HL-60 (cell line): ENCODE data around the gene TAAR8.

ENCODE experiments used
- GABPA ChIP-seq: IDR thresholded peaks from 2 replicates; pipeline ENCODE4 v1.6.1; 2012; ENCODE audit warnings: low read depth
- POLR2AphosphoS5 ChIP-seq: IDR thresholded peaks from 2 replicates; pipeline ENCODE4 v1.6.1; 2012; ENCODE audit warnings: low read depth
- SPI1 ChIP-seq: IDR thresholded peaks from 2 replicates; pipeline ENCODE4 v1.6.1; 2012; ENCODE audit warnings: low read depth, mild to moderate bottlenecking, borderline replicate concordance
- TF ChIP-seq, protein P1 (sequence below): IDR thresholded peaks from one replicate; pipeline ENCODE4 v1.5.1; 2011; ENCODE audit warnings: low read length, control low read depth, inconsistent platforms; ENCODE audit not compliant: insufficient read depth
- TF ChIP-seq, protein P2 (sequence below): IDR thresholded peaks from 2 replicates; pipeline ENCODE4 v1.6.1; 2012; ENCODE audit warnings: low read depth; ENCODE audit not compliant: insufficient replicate concordance

DNA sequence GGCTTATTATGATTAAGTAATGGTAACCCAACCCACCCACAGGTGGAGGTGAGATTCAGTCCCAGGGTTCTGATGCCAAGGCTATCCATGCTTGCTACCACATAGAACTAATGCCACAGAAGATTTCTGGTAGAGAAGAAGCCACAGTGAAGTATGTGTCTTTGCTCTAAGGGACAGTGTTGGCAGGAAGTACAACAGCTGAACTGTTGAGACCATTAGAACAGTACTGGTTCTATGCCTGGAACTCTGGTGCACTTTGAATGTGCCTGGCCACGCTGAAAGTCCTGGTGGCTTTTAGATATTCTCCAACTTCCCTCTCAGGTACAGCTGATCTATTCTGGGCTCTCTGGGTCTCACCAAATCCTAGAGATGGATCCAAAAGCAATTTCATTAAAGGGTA, 47.3 kb upstream of the TAAR8 start:
- TF ChIP-seq, protein P1, sequence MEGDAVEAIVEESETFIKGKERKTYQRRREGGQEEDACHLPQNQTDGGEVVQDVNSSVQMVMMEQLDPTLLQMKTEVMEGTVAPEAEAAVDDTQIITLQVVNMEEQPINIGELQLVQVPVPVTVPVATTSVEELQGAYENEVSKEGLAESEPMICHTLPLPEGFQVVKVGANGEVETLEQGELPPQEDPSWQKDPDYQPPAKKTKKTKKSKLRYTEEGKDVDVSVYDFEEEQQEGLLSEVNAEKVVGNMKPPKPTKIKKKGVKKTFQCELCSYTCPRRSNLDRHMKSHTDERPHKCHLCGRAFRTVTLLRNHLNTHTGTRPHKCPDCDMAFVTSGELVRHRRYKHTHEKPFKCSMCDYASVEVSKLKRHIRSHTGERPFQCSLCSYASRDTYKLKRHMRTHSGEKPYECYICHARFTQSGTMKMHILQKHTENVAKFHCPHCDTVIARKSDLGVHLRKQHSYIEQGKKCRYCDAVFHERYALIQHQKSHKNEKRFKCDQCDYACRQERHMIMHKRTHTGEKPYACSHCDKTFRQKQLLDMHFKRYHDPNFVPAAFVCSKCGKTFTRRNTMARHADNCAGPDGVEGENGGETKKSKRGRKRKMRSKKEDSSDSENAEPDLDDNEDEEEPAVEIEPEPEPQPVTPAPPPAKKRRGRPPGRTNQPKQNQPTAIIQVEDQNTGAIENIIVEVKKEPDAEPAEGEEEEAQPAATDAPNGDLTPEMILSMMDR, result no peak
- TF ChIP-seq POLR2AphosphoS5 (no peak), GABPA (no peak), SPI1 (no peak)
- TF ChIP-seq, protein P2, sequence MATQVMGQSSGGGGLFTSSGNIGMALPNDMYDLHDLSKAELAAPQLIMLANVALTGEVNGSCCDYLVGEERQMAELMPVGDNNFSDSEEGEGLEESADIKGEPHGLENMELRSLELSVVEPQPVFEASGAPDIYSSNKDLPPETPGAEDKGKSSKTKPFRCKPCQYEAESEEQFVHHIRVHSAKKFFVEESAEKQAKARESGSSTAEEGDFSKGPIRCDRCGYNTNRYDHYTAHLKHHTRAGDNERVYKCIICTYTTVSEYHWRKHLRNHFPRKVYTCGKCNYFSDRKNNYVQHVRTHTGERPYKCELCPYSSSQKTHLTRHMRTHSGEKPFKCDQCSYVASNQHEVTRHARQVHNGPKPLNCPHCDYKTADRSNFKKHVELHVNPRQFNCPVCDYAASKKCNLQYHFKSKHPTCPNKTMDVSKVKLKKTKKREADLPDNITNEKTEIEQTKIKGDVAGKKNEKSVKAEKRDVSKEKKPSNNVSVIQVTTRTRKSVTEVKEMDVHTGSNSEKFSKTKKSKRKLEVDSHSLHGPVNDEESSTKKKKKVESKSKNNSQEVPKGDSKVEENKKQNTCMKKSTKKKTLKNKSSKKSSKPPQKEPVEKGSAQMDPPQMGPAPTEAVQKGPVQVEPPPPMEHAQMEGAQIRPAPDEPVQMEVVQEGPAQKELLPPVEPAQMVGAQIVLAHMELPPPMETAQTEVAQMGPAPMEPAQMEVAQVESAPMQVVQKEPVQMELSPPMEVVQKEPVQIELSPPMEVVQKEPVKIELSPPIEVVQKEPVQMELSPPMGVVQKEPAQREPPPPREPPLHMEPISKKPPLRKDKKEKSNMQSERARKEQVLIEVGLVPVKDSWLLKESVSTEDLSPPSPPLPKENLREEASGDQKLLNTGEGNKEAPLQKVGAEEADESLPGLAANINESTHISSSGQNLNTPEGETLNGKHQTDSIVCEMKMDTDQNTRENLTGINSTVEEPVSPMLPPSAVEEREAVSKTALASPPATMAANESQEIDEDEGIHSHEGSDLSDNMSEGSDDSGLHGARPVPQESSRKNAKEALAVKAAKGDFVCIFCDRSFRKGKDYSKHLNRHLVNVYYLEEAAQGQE, result no peak
